GM21526 (cell line): Measurements from ENCODE around the gene TRAPPC3.

Source experiments
- ATAC-seq: cut with Tn5 transposase; IDR thresholded peaks from one replicate; pipeline ENCODE4 v1.9.1; 2021; ENCODE audit warnings: moderate library complexity; ENCODE audit not compliant: unreplicated experiment, low FRiP score

TRAPPC3 gene

GRCh38 chr1:36088265-36088576, 61.1 kb downstream of the TRAPPC3 start:
- no peak for ATAC-seq

GRCh38 chr1:36087233-36088123, 61.8 kb downstream of the TRAPPC3 start:
- ATAC-seq: no peak
